DND-41 (cell line): Measurements from ENCODE around the gene GSPT2.

Source experiments
- CTCF ChIP-seq: IDR thresholded peaks from 2 replicates; pipeline ENCODE4 v1.5.1; 2012; ENCODE audit warnings: borderline replicate concordance, low read length, moderate library complexity, mild to moderate bottlenecking; ENCODE audit not compliant: poor library complexity, severe bottlenecking; ENCODE audit errors: extremely low read depth
- EZH2 ChIP-seq: IDR thresholded peaks from 3 replicates; pipeline ENCODE4 v1.6.1; 2012; ENCODE audit warnings: borderline replicate concordance, low read depth, mild to moderate bottlenecking, moderate library complexity, low read length, inconsistent platforms; ENCODE audit not compliant: severe bottlenecking

GRCh38 chrX:51759055-51759839 is 16.0 kb downstream of the GSPT2 start:
- no peak for TF ChIP-seq CTCF
- TF ChIP-seq EZH2 = no peak
